GM12878 (cell line): ENCODE measurements around the gene RPL37. TPM values are rescaled to one million over a fixed set of nuclear protein-coding genes. Genes with fewer than 3 reads are reported as not detected.

ENCODE experiments used
- ATAC-seq: fragments of 200-7000 bp; cut with Tn5 transposase; 3 replicates; pipeline ENCODE4 v1.9.1; 2020; ENCODE audit warnings: mild to moderate bottlenecking, moderate library complexity
- BruUV-seq: library from RNA; stranded (reverse); fragments of 400-500 nt; replicated peaks from 2 replicates; lab custom pipeline; 2021; lab: Mats Ljungman, UMichigan
- CTCF ChIA-PET: fragments of 300-600 bp; sonication (Branson Sonifier 250); formaldehyde crosslinking; extraction: SDS; loops from one replicate; lab custom pipeline; 2021; ENCODE audit warnings: inconsistent platforms; lab: Yijun Ruan, JAX
- POLR2A ChIA-PET: fragments of 350-600 bp; formaldehyde crosslinking; extraction: SDS; loops from one replicate; lab custom pipeline; 2021; ENCODE audit warnings: inconsistent platforms; lab: Charles Lee
- RAD21 ChIA-PET: fragments of 300-600 bp; sonication (Branson Sonifier 250); formaldehyde crosslinking; loops from one replicate; lab custom pipeline; 2023; ENCODE audit warnings: antibody characterized with exemption; ENCODE audit not compliant: unreplicated experiment; lab: Charles Lee
- SMC1A ChIA-PET: fragments of 300-600 bp; sonication (Branson Sonifier 250); formaldehyde crosslinking; loops from one replicate; lab custom pipeline; 2023; ENCODE audit not compliant: unreplicated experiment, uncharacterized antibody; lab: Charles Lee
- DNase-seq: peaks from one replicate; pipeline ENCODE4 v3.0.0-alpha.2; 2011; ENCODE audit warnings: low read depth, low spot score
- FAIRE-seq: peaks from 3 replicates; lab custom pipeline; 2011; peaks lifted over from hg19 to GRCh38; lab: Jason Lieb, UNC
- H2AFZ ChIP-seq: 2 replicates; pipeline ENCODE4 v1.6.0; 2011; ENCODE audit warnings: low read depth, low read length, control low read depth; ENCODE audit not compliant: control insufficient read depth
- H3K27ac ChIP-seq: 2 replicates; pipeline ENCODE4 v1.5.1; 2011; ENCODE audit warnings: control low read depth; ENCODE audit not compliant: control insufficient read depth, insufficient read depth
- H3K27me3 ChIP-seq, 2 experiments: replicated peaks in 1 of 2; 2 replicates each; pipeline versions ENCODE4 v1.6.0 to v1.6.1; 2011; ENCODE audit warnings: low read length in 1 of 2; ENCODE audit not compliant: control insufficient read depth in 2 of 2, insufficient read depth in 2 of 2
- H3K36me3 ChIP-seq, 2 experiments: 2 replicates each; pipeline ENCODE4 v1.5.1; 2011; ENCODE audit warnings: low read length in 1 of 2; ENCODE audit not compliant: control insufficient read depth in 2 of 2, insufficient read depth in 2 of 2
- H3K4me1 ChIP-seq: 2 replicates; pipeline ENCODE4 v1.6.1; 2011; ENCODE audit warnings: mild to moderate bottlenecking, low read length, moderate library complexity, mixed read lengths; ENCODE audit not compliant: control insufficient read depth, insufficient read depth
- H3K4me2 ChIP-seq: 2 replicates; pipeline ENCODE4 v1.6.0; 2011; ENCODE audit warnings: control low read depth; ENCODE audit not compliant: control insufficient read depth, insufficient read depth
- H3K4me3 ChIP-seq: fragments of 200-600 bp; sonication (generic); 2 replicates; pipeline ENCODE4 v1.5.1; 2016
- H3K79me2 ChIP-seq: 2 replicates; pipeline ENCODE4 v1.6.0; 2011; ENCODE audit warnings: low read length; ENCODE audit not compliant: control insufficient read depth, insufficient read depth
- H3K9ac ChIP-seq: 2 replicates; pipeline ENCODE4 v1.8.0; 2011; ENCODE audit warnings: low read length, control low read depth, mixed read lengths; ENCODE audit not compliant: control insufficient read depth, insufficient read depth
- H3K9me3 ChIP-seq: replicated peaks from 3 replicates; pipeline ENCODE4 v1.5.1; 2011; ENCODE audit warnings: mild to moderate bottlenecking, low read length; ENCODE audit not compliant: control insufficient read depth, insufficient read depth
- H4K20me1 ChIP-seq: 2 replicates; pipeline ENCODE4 v1.6.0; 2011; ENCODE audit not compliant: control insufficient read depth, insufficient read depth
- BCL11A ChIP-seq: IDR thresholded peaks from 2 replicates; pipeline ENCODE4 v1.6.1; 2011; ENCODE audit warnings: low read depth, low read length
- CBX3 ChIP-seq: fragments of 200-600 bp; sonication (generic); IDR thresholded peaks from 2 replicates; pipeline ENCODE4 v1.6.1; 2016; ENCODE audit warnings: low read depth, borderline replicate concordance
- CHD2 ChIP-seq: IDR thresholded peaks from 2 replicates; pipeline ENCODE4 v1.6.1; 2011; ENCODE audit warnings: low read depth, low read length, improper control_type of control experiment, borderline replicate concordance
- CREM ChIP-seq: IDR thresholded peaks from 2 replicates; pipeline ENCODE4 v1.6.1; 2014; ENCODE audit warnings: antibody characterized with exemption, low read depth
- ETV6 ChIP-seq, 2 experiments: fragments of 450-650 bp in 1 of 2; IDR thresholded peaks in 1 of 2; conservative IDR thresholded peaks in 1 of 2; 2 replicates each; pipeline ENCODE4 v1.6.1; 2014; ENCODE audit warnings: antibody characterized with exemption in 1 of 2, borderline replicate concordance in 1 of 2, low read depth in 1 of 2, mild to moderate bottlenecking in 1 of 2, moderate library complexity in 1 of 2
- FOS ChIP-seq: IDR thresholded peaks from 3 replicates; pipeline ENCODE4 v1.6.1; 2011; ENCODE audit warnings: borderline replicate concordance; ENCODE audit not compliant: insufficient read length; ENCODE audit errors: extremely low read depth
- GABPA ChIP-seq: IDR thresholded peaks from 2 replicates; pipeline ENCODE4 v1.6.1; 2014; ENCODE audit warnings: antibody characterized with exemption, low read depth, mild to moderate bottlenecking, inconsistent platforms
- HDAC2 ChIP-seq: fragments of 200-600 bp; sonication (generic); IDR thresholded peaks from 2 replicates; pipeline ENCODE4 v1.6.1; 2017
- KDM1A ChIP-seq: fragments of 200-600 bp; sonication (generic); IDR thresholded peaks from 2 replicates; pipeline ENCODE4 v1.6.1; 2016; ENCODE audit warnings: borderline replicate concordance
- NFYB ChIP-seq: IDR thresholded peaks from 2 replicates; pipeline ENCODE4 v1.6.1; 2011; ENCODE audit warnings: low read depth, mild to moderate bottlenecking, low read length, improper control_type of control experiment, moderate library complexity; ENCODE audit not compliant: insufficient read depth
- TAF1 ChIP-seq: IDR thresholded peaks from 2 replicates; pipeline ENCODE4 v1.6.1; 2011; ENCODE audit warnings: mild to moderate bottlenecking, low read depth, low read length, borderline replicate concordance
- WGBS: methylation state at CpG from one replicate; pipeline ENCODE4 v1.1.6; 2016; ENCODE audit warnings: low lambda C conversion rate; ENCODE audit not compliant: insufficient replicate concordance, insufficient coverage; ENCODE audit errors: missing lambda C conversion rate; 5-methylcytosine and 5-hydroxymethylcytosine counted together
- in situ Hi-C: fragments of 300-500 bp; cut with MboI; formaldehyde crosslinking; loops from 9 replicates; pipeline ENCODE4 v1.14.3; 2018; ENCODE audit warnings: mixed read lengths
- intact Hi-C: fragments of 100-400 bp; cut with micrococcal nuclease; formaldehyde crosslinking; loops from one replicate; pipeline ENCODE4 v1.14.2; 2022; ENCODE audit not compliant: unreplicated experiment
- polyA plus RNA-seq, 11 experiments: library from polyadenylated mRNA; depleted of rRNA in 4 of 11; unstranded in 6 of 11; stranded (reverse) in 5 of 11; fragments of >200 nt; fragmentation: Nextera tagmentation in 4 of 11; fragmentation: Illumina TruSeq in 1 of 11; extraction: Ambion mirVana in 4 of 11; extraction: Trizol in 1 of 11; gene quantifications; 1 replicate in 1 of 11; 2 replicates in 10 of 11; pipeline versions ENCODE4 v1.2.1 to v1.2.3, GENCODE V29; 2011 to 2016; ENCODE audit warnings: inconsistent platforms in 2 of 11, missing spikeins in 2 of 11, low read depth in 1 of 11
- total RNA-seq, 4 experiments: library from RNA; depleted of rRNA in 3 of 4; stranded (reverse); fragments of >200 nt in 3 of 4; fragmentation: Illumina TruSeq in 1 of 4; extraction: Trizol in 1 of 4; gene quantifications; 2 replicates each; pipeline versions ENCODE4 v1.2.1 to v1.2.3, GENCODE V29; 2013 to 2021
- TF ChIP-seq, protein P1 (sequence below): IDR thresholded peaks from 2 replicates; pipeline ENCODE4 v1.6.1; 2011; ENCODE audit warnings: mild to moderate bottlenecking, low read depth, low read length, moderate library complexity; ENCODE audit not compliant: insufficient replicate concordance
- TF ChIP-seq, protein P2 (sequence below): fragments of 150-350 bp; IDR thresholded peaks from 2 replicates; pipeline ENCODE4 v1.6.1; 2014; ENCODE audit warnings: mild to moderate bottlenecking, low read depth, low read length

Gene RPL37
- total and polyA plus RNA-seq, 10 of the 15 experiments (the other 5 are each of a cell fraction or from before 2014, with no cell fraction given) = 1,697 to 6,216 (median 3,013) TPM

DNA sequence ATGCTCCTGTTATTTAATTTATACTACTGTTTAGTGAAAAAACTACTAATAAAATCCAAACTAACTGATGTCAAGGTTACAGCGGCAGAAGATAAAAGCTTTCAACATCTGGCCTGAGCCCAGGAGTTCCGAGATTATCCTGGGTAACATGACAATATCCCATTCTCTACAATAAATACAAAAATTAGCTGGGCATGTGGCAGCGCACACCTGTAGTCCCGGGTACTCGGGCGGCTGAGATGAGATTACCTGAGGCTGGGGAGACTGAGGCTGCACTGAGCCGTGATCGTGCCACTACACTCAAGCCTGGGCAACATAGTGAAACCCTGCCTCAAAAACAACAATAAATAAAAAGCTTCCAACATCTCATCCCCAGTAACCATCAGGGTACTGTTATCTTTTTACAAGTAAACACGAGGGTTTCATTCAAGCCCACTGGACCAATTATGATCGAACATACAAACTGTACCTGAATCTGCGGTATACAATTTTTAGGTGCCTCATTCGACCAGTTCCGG is 1.3 kb downstream of the RPL37 start:
- Histone ChIP-seq H3K27ac (peak overlapping the region; percentile 97), H2AFZ (no peak overlapping the region), H3K4me3 (peak overlapping the region; percentile 92), H3K79me2 (peaks cover 52% of the 10 kb centered on the region), H4K20me1 (no peaks in the 10 kb centered on the region; the same call in 1 of the 2 replicates), H3K9ac (peak overlapping the region; percentile 99), H3K27me3 (no peaks in the 10 kb centered on the region), H3K9me3 (no peaks in the 10 kb centered on the region), H3K4me1 (peaks cover 11% of the 10 kb centered on the region), H3K4me2 (peak overlapping the region; percentile 82), H3K36me3 (peaks cover 11 to 42% of the 10 kb centered on the region in 2 experiments)
- DNase-seq (no peak), FAIRE-seq (no peak), ATAC-seq (no peak)
- under 1% methylated on average over 13 of the region's 13 CpGs for WGBS
- ChIA-PET POLR2A (interaction anchor here (1.1 kb wide), 1 partner anchor 10 kb away, joined by 4 read pairs; no protein-coding TSS in a partner anchor), CTCF (interaction anchor here (1.3 kb wide), 1 partner anchor 10 kb away, joined by 4 read pairs; no protein-coding TSS in a partner anchor), RAD21 (no interaction called here), SMC1A (interaction anchor here (0.7 to 2.1 kb wide), 7 partner anchors 25 to 148 kb away, joined by 3 to 7 read pairs (median 3); partner anchors contain the start of gene PRKAA1)
- in situ Hi-C loops (loop anchor here (5.0 to 10.0 kb wide), 3 partner anchors 349 to 1759 kb away; partner anchors contain the start of genes RICTOR and RIMOC1), intact Hi-C loops (loop anchor here (10.0 kb wide), 1 partner anchor 349 kb away; no protein-coding TSS in a partner anchor)
- TF ChIP-seq ETV6 (conservative IDR thresholded peaks at IDR 0.05 in 1 of 2, IDR thresholded peaks at IDR 0.05 in 1 of 2; ENCODE audit: borderline replicate concordance in 1 of 2, low read depth in 1 of 2) = no peak
- BruUV-seq = no TSS peak

DNA sequence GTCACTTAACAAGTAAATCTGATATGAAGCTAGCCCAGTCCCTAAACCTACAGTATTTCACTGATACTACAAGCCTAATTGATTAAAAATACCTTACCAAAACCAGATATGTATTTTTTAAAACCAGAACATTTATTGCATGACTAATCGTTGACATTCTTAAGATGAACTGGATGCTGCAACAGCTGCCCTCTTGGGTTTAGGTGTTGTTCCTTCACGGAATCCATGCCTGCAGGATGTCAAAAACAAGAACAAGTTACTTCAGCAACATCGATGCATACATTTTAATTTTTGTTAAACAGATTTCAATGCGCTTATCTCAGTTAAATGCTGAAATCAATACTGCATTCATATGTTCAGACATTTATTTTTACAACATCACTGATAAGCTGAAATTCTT is 2.7 kb downstream of the RPL37 start:
- H3K4me3 ChIP-seq = peak overlapping the region; percentile 92; the same call in 1 of the 2 replicates
- H3K4me1 ChIP-seq = peaks cover 11% of the 10 kb centered on the region
- H3K9me3 ChIP-seq = no peaks in the 10 kb centered on the region
- H3K36me3 ChIP-seq = peaks cover 11 to 56% of the 10 kb centered on the region in 2 experiments
- SMC1A ChIA-PET = interaction anchor here (0.7 to 2.1 kb wide), 9 partner anchors 10 to 147 kb away, joined by 3 to 7 read pairs (median 3); no protein-coding TSS in a partner anchor
- H3K4me2 ChIP-seq = peak overlapping the region; percentile 82
- POLR2A ChIA-PET = interaction anchor here (1.1 kb wide), 2 partner anchors 11 to 18 kb away, joined by 3 to 4 read pairs; no protein-coding TSS in a partner anchor
- FAIRE-seq (no peak), ATAC-seq (no peak), DNase-seq (no peak)
- H2AFZ ChIP-seq = no peak overlapping the region
- CTCF ChIA-PET = interaction anchor here (1.0 to 1.4 kb wide), 4 partner anchors 8 to 96 kb away, joined by 3 to 4 read pairs (median 4); no protein-coding TSS in a partner anchor
- 25% methylated on average over 4 of the region's 4 CpGs for WGBS
- in situ Hi-C loops (loop anchor here (5.0 to 10.0 kb wide), 3 partner anchors 348 to 1758 kb away; partner anchors contain the start of genes RICTOR and RIMOC1), intact Hi-C loops (loop anchor here (10.0 kb wide), 1 partner anchor 348 kb away; no protein-coding TSS in a partner anchor)
- no peaks in the 10 kb centered on the region for H3K27me3 ChIP-seq
- no peak overlapping the region for H3K27ac ChIP-seq
- no peaks in the 10 kb centered on the region; the same call in 1 of the 2 replicates for H4K20me1 ChIP-seq
- peaks cover 52% of the 10 kb centered on the region for H3K79me2 ChIP-seq
- BruUV-seq = no TSS peak
- H3K9ac ChIP-seq = peak overlapping the region; percentile 99; the same call in 1 of the 2 replicates
- RAD21 ChIA-PET = interaction anchor here (0.8 kb wide), 1 partner anchor 38 kb away, joined by 3 read pairs; no protein-coding TSS in a partner anchor
- TF ChIP-seq CBX3 (no peak), CHD2 (no peak), NFYB (no peak), GABPA (no peak), BCL11A (no peak), TAF1 (no peak), KDM1A (no peak), HDAC2 (no peak), FOS (no peak), CREM (no peak)
- TF ChIP-seq, protein P1, sequence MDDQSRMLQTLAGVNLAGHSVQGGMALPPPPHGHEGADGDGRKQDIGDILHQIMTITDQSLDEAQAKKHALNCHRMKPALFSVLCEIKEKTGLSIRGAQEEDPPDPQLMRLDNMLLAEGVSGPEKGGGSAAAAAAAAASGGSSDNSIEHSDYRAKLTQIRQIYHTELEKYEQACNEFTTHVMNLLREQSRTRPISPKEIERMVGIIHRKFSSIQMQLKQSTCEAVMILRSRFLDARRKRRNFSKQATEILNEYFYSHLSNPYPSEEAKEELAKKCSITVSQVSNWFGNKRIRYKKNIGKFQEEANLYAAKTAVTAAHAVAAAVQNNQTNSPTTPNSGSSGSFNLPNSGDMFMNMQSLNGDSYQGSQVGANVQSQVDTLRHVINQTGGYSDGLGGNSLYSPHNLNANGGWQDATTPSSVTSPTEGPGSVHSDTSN = no peak
- TF ChIP-seq, protein P2, sequence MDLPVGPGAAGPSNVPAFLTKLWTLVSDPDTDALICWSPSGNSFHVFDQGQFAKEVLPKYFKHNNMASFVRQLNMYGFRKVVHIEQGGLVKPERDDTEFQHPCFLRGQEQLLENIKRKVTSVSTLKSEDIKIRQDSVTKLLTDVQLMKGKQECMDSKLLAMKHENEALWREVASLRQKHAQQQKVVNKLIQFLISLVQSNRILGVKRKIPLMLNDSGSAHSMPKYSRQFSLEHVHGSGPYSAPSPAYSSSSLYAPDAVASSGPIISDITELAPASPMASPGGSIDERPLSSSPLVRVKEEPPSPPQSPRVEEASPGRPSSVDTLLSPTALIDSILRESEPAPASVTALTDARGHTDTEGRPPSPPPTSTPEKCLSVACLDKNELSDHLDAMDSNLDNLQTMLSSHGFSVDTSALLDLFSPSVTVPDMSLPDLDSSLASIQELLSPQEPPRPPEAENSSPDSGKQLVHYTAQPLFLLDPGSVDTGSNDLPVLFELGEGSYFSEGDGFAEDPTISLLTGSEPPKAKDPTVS = no peak
